ENCODE results near the gene RHNO1.

DNA sequence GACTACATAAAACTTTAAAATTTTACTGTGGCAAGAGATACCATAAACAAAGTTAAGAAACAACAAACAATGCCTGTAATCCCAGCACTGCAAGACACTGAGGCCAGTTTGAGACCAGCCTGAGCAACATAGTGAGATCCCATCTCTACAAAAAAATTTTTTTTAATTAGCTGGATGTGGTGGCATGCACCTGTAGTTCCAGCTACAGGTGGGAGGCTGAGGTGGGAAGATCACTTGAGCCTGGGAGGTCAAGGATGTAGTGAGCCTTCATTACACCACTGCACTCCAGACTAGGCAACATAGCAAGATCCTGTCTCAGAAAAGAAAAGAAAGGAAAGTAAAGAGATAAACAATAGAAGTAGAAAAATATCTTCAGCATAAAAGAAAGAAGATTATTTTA, 16.9 kb upstream of the RHNO1 start:
- no peak for TF ChIP-seq POLR2A (IDR thresholded peaks at IDR 0.05)
- TF ChIP-seq, protein P1, sequence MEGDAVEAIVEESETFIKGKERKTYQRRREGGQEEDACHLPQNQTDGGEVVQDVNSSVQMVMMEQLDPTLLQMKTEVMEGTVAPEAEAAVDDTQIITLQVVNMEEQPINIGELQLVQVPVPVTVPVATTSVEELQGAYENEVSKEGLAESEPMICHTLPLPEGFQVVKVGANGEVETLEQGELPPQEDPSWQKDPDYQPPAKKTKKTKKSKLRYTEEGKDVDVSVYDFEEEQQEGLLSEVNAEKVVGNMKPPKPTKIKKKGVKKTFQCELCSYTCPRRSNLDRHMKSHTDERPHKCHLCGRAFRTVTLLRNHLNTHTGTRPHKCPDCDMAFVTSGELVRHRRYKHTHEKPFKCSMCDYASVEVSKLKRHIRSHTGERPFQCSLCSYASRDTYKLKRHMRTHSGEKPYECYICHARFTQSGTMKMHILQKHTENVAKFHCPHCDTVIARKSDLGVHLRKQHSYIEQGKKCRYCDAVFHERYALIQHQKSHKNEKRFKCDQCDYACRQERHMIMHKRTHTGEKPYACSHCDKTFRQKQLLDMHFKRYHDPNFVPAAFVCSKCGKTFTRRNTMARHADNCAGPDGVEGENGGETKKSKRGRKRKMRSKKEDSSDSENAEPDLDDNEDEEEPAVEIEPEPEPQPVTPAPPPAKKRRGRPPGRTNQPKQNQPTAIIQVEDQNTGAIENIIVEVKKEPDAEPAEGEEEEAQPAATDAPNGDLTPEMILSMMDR (IDR thresholded peaks at IDR 0.05), result no peak
